Heart left ventricle (tissue), 16 donors: Measurements from ENCODE around the gene ALS2CL. TPM values are rescaled to one million over a fixed set of nuclear protein-coding genes. Genes with fewer than 3 reads are reported as not detected.

Experiments used
- ATAC-seq, 4 donors: fragments of 200-7000 bp; cut with Tn5 transposase; one replicate each; pipeline ENCODE4 v1.9.1; 2020 to 2022; ENCODE audit warnings: moderate library complexity in 4 of 4, mild to moderate bottlenecking in 3 of 4, moderate number of reproducible peaks in 1 of 4
- DNase-seq, 5 donors: peaks; one replicate each; pipeline ENCODE4 v3.0.0-alpha.2; 2020
- H3K27ac ChIP-seq, 12 donors: fragments of 200-600 bp; sonication (generic) in 4 of 12; one replicate each; pipeline versions ENCODE4 v1.5.0 to v1.8.0; 2016 to 2022; ENCODE audit warnings: mild to moderate bottlenecking in 2 of 12
- H3K27me3 ChIP-seq, 9 donors: fragments of 200-600 bp; sonication (generic) in 2 of 9; one replicate each; pipeline versions ENCODE4 v1.5.1 to v1.8.0; 2016 to 2022; ENCODE audit warnings: mild to moderate bottlenecking in 3 of 9
- H3K36me3 ChIP-seq, 9 donors: fragments of 200-600 bp; sonication (generic) in 2 of 9; one replicate each; pipeline versions ENCODE4 v1.5.0 to v1.8.0; 2018 to 2022; ENCODE audit warnings: mild to moderate bottlenecking in 2 of 9
- H3K4me1 ChIP-seq, 12 donors: fragments of 200-600 bp; sonication (generic) in 4 of 12; one replicate each; pipeline versions ENCODE4 v1.5.0 to v1.8.0; 2016 to 2022; ENCODE audit warnings: mild to moderate bottlenecking in 3 of 12
- H3K4me3 ChIP-seq, 12 donors: fragments of 200-600 bp; sonication (generic) in 4 of 12; one replicate each; pipeline versions ENCODE4 v1.5.0 to v1.8.0; 2017 to 2022; ENCODE audit warnings: mild to moderate bottlenecking in 9 of 12, moderate library complexity in 4 of 12
- H3K9me3 ChIP-seq, 12 donors: fragments of 200-600 bp; sonication (generic) in 4 of 12; one replicate each; pipeline versions ENCODE4 v1.5.0 to v1.8.0; 2016 to 2022; ENCODE audit warnings: mild to moderate bottlenecking in 1 of 12
- CTCF ChIP-seq, 12 donors: fragments of 200-600 bp; sonication (generic) in 4 of 12; IDR thresholded peaks; one replicate each; pipeline versions ENCODE4 v1.5.0 to v1.8.0; 2018 to 2022; ENCODE audit warnings: antibody characterized with exemption in 12 of 12, mild to moderate bottlenecking in 5 of 12
- POLR2A ChIP-seq, 2 donors: fragments of 450-650 bp; IDR thresholded peaks; one replicate each; pipeline ENCODE4 v1.6.1; 2017; ENCODE audit warnings: antibody characterized with exemption in 2 of 2, mild to moderate bottlenecking in 2 of 2, moderate library complexity in 2 of 2
- WGBS, 4 donors: extraction: QIAGEN DNeasy Blood & Tissue Kit in 2 of 4; methylation state at CpG; one replicate each; pipeline versions ENCODE4 v1.1.5 to v1.1.7; 2013 to 2018; 5-methylcytosine and 5-hydroxymethylcytosine counted together
- intact Hi-C, 10 donors: fragments of 100-400 bp; cut with DNase I; formaldehyde crosslinking; loops; one replicate each; pipeline versions ENCODE4 v1.11.1 to v1.14.2; 2022
- polyA plus RNA-seq, 2 donors: library from polyadenylated mRNA; stranded (reverse); fragments of 200-250 nt; gene quantifications; one replicate each; pipeline ENCODE4 v1.2.3, GENCODE V29; 2013
- total RNA-seq, 9 donors: library from RNA; depleted of rRNA in 2 of 9; stranded (reverse); fragments of >200 nt in 2 of 9; fragmentation: NEBNext Ultra II Directional in 3 of 9; extraction: Animal tissue kit (Norgen Biotek cat#: 25700) in 3 of 9; gene quantifications; one replicate each; pipeline versions ENCODE4 v1.1.0 to v1.2.4, GENCODE V29; 2016 to 2023
- donor health status: ischemic (EF 13 %, LVEDD 7.1; RV severe dilation, severe dysfunction).
- donor health status: healthy with polysubstance abuse.
- donor health status: DM: no; HTN: yes; CAD: no.
- donor health status: DM: no; HTN: no; CAD: no.
- donor health status: ischemic (EF 25% LVEDD 6.9; RV normal size, moderate dysfunction).
- donor health status: ischemic (EF 25% LVEDD 5.7; RV mildly dilated, moderate dysfunction).
- donor health status: healthy.
- donor health status: DM: yes; HTN: yes; CAD: no.
- donor health status: ischemic (EF 35%, LVEDD 5.7; RV mildly dilated, moderate dysfunction).
- donor health status: nonischemic (EF 11% LVEDD 7.7; RV severe dilation, severe dysfunction).
- donor health status: DM: yes; HTN: yes; CAD: no.
- donor health status: PGD.
- donor health status: ischemic (EF 29% LVEDD 5.4; RV normal size, mild dysfunction).
- donor health status: nonischemic (EF 23%, LVEDD 6.1; RV moderate dilation, normal function).

Gene ALS2CL
- total and polyA plus RNA-seq, 11 donors, result 11.8 to 40.7 (median 25.4) TPM

- Histone ChIP-seq H3K4me1 (peaks cover 0 to 29% (median 7%) of the 10 kb centered on the region in 12 donors), H3K9me3 (no peaks in the 10 kb centered on the region), H3K27ac (no peak overlapping the region), H3K27me3 (no peaks in the 10 kb centered on the region), H3K4me3 (no peak overlapping the region), H3K36me3 (peaks cover 0 to 62% (median 36%) of the 10 kb centered on the region in 9 donors)
- no peak for ATAC-seq
- peak; percentile 8 to 45 (median 19) for DNase-seq
- TF ChIP-seq POLR2A (IDR thresholded peaks at IDR 0.05), result no peak
- no peak for TF ChIP-seq CTCF (IDR thresholded peaks at IDR 0.05)
- WGBS, 4 donors, result 87 to 96% (median 94%) methylated on average over 16 to 25 of the region's 25 CpGs
- intact Hi-C loops, result no loop called here
Observed at GRCh38 chr3:46671541-46672348, 21.7 kb downstream of the ALS2CL start.

GRCh38 chr3:46670891-46671427, 22.5 kb downstream of the ALS2CL start:
- no peak for ATAC-seq
- no peaks in the 10 kb centered on the region for H3K9me3 ChIP-seq
- H3K4me3 ChIP-seq, result no peak overlapping the region
- intact Hi-C loops, result no loop called here
- WGBS, 4 donors, result 90 to 100% (median 97%) methylated on average over 2 to 4 of the region's 4 CpGs
- no peak overlapping the region for H3K27ac ChIP-seq
- H3K36me3 ChIP-seq, result peaks cover 0 to 55% (median 36%) of the 10 kb centered on the region in 9 donors
- peaks cover 0 to 29% (median 11%) of the 10 kb centered on the region in 12 donors for H3K4me1 ChIP-seq
- TF ChIP-seq CTCF (IDR thresholded peaks at IDR 0.05) (no peak), POLR2A (IDR thresholded peaks at IDR 0.05) (no peak)
- DNase-seq, result peak in 3 of 5 donors; percentile 17 to 53 (median 20)
- H3K27me3 ChIP-seq, result no peaks in the 10 kb centered on the region

GRCh38 chr3:46670000-46670890, 23.2 kb downstream of the ALS2CL start:
- Histone ChIP-seq H3K4me1 (peaks cover 0 to 33% (median 19%) of the 10 kb centered on the region in 12 donors), H3K4me3 (no peak overlapping the region), H3K27me3 (no peaks in the 10 kb centered on the region), H3K36me3 (peaks cover 0 to 48% (median 31%) of the 10 kb centered on the region in 9 donors), H3K9me3 (no peaks in the 10 kb centered on the region), H3K27ac (peak overlapping the region in 1 of 12 donors; percentile 90)
- ATAC-seq (no peak), DNase-seq (peak in 4 of 5 donors; percentile 4 to 24 (median 20))
- intact Hi-C loops, result loop anchor here in 1 of 10 donors (5.0 to 10.0 kb wide), 2 partner anchors 105 to 192 kb away; partner anchors contain the start of genes LRRC2 and MYL3
- 83 to 93% (median 89%) methylated on average over 17 of the region's 17 CpGs for WGBS, 4 donors
- no peak for TF ChIP-seq POLR2A (IDR thresholded peaks at IDR 0.05)
- no peak for TF ChIP-seq CTCF (IDR thresholded peaks at IDR 0.05)
